Pancreas (tissue), 10 donors: ENCODE data around the gene PVALEF. TPM values are rescaled to one million over a fixed set of nuclear protein-coding genes. Genes with fewer than 3 reads are reported as not detected.
"Not testable (repeated sequence)": the region's sequence is repeated elsewhere in the genome, so short reads cannot be mapped to it uniquely, and the experiment has no call there.

Source experiments
- ATAC-seq, 4 donors: fragments of 200-7000 bp; cut with Tn5 transposase; one replicate each; pipeline versions ENCODE4 v1.8.0 to v1.9.1; 2020; ENCODE audit warnings: mild to moderate bottlenecking in 4 of 4, moderate library complexity in 4 of 4
- DNase-seq, 6 donors: peaks; one replicate each; pipeline ENCODE4 v3.0.0-alpha.2; 2020
- FAIRE-seq: peaks from 2 replicates; lab custom pipeline; 2012; peaks lifted over from hg19 to GRCh38; lab: Jason Lieb, UNC
- H3K27ac ChIP-seq, 4 donors: fragments of 200-600 bp; sonication (generic); 1 replicate in 3 of 4; 2 replicates in 1 of 4; pipeline versions ENCODE4 v1.5.0 to v1.8.0; 2020
- H3K27me3 ChIP-seq, 4 donors: fragments of 200-600 bp; one replicate each; pipeline ENCODE4 v1.8.0; 2021
- H3K36me3 ChIP-seq, 3 donors: fragments of 200-600 bp; sonication (generic) in 1 of 3; one replicate each; pipeline versions ENCODE4 v1.5.0 to v1.8.0; 2020 to 2021
- H3K4me1 ChIP-seq, 3 donors: fragments of 200-600 bp; one replicate each; pipeline ENCODE4 v1.8.0; 2021
- H3K4me3 ChIP-seq, 4 donors: fragments of 200-600 bp; sonication (generic) in 2 of 4; one replicate each; pipeline versions ENCODE4 v1.5.0 to v1.8.0; 2020 to 2021
- H3K9me3 ChIP-seq, 4 donors: fragments of 200-600 bp; one replicate each; pipeline ENCODE4 v1.8.0; 2021
- WGBS, 2 donors: extraction: QIAGEN DNeasy Blood & Tissue Kit; methylation state at CpG; one replicate each; pipeline ENCODE4 v1.1.7; 2013; 5-methylcytosine and 5-hydroxymethylcytosine counted together
- intact Hi-C, 3 donors: fragments of 100-400 bp; cut with DNase I; formaldehyde crosslinking; loops; one replicate each; pipeline versions ENCODE4 v1.11.1 to v1.14.2; 2022
- polyA plus RNA-seq, 2 donors: library from polyadenylated mRNA; stranded (reverse); fragments of 200-250 nt; gene quantifications; one replicate each; pipeline ENCODE4 v1.2.3, GENCODE V29; 2013
- total RNA-seq, 6 donors: library from RNA; stranded (reverse); fragmentation: NEBNext Ultra II Directional in 4 of 6; extraction: Animal tissue kit (Norgen Biotek cat#: 25700) in 4 of 6; gene quantifications; one replicate each; pipeline versions ENCODE4 v1.2.1 to v1.2.4, GENCODE V29; 2021 to 2023
- TF ChIP-seq, protein P1 (sequence below), 4 donors: fragments of 200-600 bp; sonication (generic) in 3 of 4; IDR thresholded peaks; one replicate each; pipeline versions ENCODE4 v1.5.0 to v1.8.0; 2021; ENCODE audit warnings: antibody characterized with exemption in 4 of 4
- donor health status: healthy with polysubstance abuse.
- donor health status: DM: no; HTN: no; CAD: no; lungs with moderate emphysema.
- donor health status: DM: no; HTN: no; CAD: no.
- donor health status: control.
- donor health status: control.
- donor health status: Bipolar disorder and iron deficiency.
- donor health status: DM: yes; HTN: yes; CAD: no.
- donor health status: DM: no; HTN: no; CAD: no.
- donor health status: DM: no; HTN: no; CAD: no.
- donor health status: DM: yes; HTN: yes; CAD: no.

PVALEF gene
- total and polyA plus RNA-seq, 8 donors, result 0.11 to 0.51 (median 0.17) TPM; not detected in 2

GRCh38 chr17:81222906-81223761 is 57.8 kb downstream of the PVALEF start, which contains the start of gene CEP131:
TSS of gene CEP131 (minus strand) at chr17:81222965. CDS start at chr17:81220056, 2,909 bp downstream.
- H3K9me3 ChIP-seq, result no peaks in the 10 kb centered on the region
- peaks cover 0 to 11% (median 7%) of the 10 kb centered on the region in 3 donors for H3K4me1 ChIP-seq
- peak within 1 kb of the TSS in 1 of 4 donors; percentile 12 for H3K27ac ChIP-seq
- no peaks in the 10 kb centered on the region for H3K36me3 ChIP-seq
- no peaks in the 10 kb centered on the region for H3K27me3 ChIP-seq
- 1% methylated on average over 68 to 79 of the region's 79 CpGs for WGBS, 2 donors
- FAIRE-seq, result no peak
- TF ChIP-seq, protein P1, sequence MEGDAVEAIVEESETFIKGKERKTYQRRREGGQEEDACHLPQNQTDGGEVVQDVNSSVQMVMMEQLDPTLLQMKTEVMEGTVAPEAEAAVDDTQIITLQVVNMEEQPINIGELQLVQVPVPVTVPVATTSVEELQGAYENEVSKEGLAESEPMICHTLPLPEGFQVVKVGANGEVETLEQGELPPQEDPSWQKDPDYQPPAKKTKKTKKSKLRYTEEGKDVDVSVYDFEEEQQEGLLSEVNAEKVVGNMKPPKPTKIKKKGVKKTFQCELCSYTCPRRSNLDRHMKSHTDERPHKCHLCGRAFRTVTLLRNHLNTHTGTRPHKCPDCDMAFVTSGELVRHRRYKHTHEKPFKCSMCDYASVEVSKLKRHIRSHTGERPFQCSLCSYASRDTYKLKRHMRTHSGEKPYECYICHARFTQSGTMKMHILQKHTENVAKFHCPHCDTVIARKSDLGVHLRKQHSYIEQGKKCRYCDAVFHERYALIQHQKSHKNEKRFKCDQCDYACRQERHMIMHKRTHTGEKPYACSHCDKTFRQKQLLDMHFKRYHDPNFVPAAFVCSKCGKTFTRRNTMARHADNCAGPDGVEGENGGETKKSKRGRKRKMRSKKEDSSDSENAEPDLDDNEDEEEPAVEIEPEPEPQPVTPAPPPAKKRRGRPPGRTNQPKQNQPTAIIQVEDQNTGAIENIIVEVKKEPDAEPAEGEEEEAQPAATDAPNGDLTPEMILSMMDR (IDR thresholded peaks at IDR 0.05), result no peak
- H3K4me3 ChIP-seq, result peak within 1 kb of the TSS; percentile 54 to 90 (median 72)
- ATAC-seq, result peak; percentile 93 to 99 (median 96)
- intact Hi-C loops, result no loop called here
- peak; percentile 99 to 100 (median 100) for DNase-seq

DNA sequence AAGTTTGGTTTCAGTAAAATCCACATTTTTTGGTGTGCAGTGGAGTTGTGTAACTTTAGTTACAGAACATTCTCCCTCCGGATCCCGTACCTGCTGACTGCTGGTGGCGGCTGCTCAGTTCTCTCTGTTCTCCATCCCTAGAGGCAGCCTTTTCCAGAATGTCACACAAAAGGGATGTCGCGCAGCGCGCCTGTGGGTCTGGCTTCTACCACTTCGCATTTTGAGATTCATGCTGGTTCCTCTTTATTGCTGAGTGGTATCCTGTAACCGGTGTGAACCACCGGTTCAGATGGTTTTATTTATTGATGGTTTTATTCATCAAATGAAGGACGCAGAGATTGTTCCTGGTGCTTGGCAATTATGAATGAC is 58.4 kb downstream of the PVALEF start:
- H3K27ac ChIP-seq, result peak overlapping the region in 1 of 4 donors; percentile 12
- H3K9me3 ChIP-seq, result no peaks in the 10 kb centered on the region
- ATAC-seq (peak in 1 of 4 donors; percentile 3), FAIRE-seq (no peak), DNase-seq (peak in 1 of 6 donors; percentile 47)
- no peaks in the 10 kb centered on the region for H3K27me3 ChIP-seq
- H3K36me3 ChIP-seq, result no peaks in the 10 kb centered on the region
- TF ChIP-seq, protein P1 (IDR thresholded peaks at IDR 0.05), result no peak
- H3K4me1 ChIP-seq, result peaks cover 0 to 11% (median 7%) of the 10 kb centered on the region in 3 donors
- 21 to 29% methylated on average over 11 of the region's 11 CpGs for WGBS, 2 donors
- intact Hi-C loops, result no loop called here
- peak overlapping the region in 2 of 4 donors; percentile 13 to 38 for H3K4me3 ChIP-seq

- ATAC-seq, H3K27me3 ChIP-seq, H3K4me3 ChIP-seq, DNase-seq, FAIRE-seq, H3K9me3 ChIP-seq, H3K27ac ChIP-seq, H3K4me1 ChIP-seq, H3K36me3 ChIP-seq, intact Hi-C loops: not testable (repeated sequence)
- WGBS, 2 donors, result 64 to 78% methylated on average over 2 of the region's 2 CpGs
These were observed 62.3 kb downstream of the PVALEF start for GRCh38 chr17:81227630-81228029.

- peaks cover 0 to 3% (median 0%) of the 10 kb centered on the region in 3 donors for H3K4me1 ChIP-seq
- intact Hi-C loops, result no loop called here
- 81 to 85% methylated on average over 9 of the region's 9 CpGs for WGBS, 2 donors
- TF ChIP-seq, protein P1 (IDR thresholded peaks at IDR 0.05), result no peak
- H3K27ac ChIP-seq, result no peak overlapping the region
- H3K27me3 ChIP-seq, result no peaks in the 10 kb centered on the region
- FAIRE-seq (no peak), DNase-seq (peak in 2 of 6 donors; percentile 12 to 23), ATAC-seq (peak in 1 of 4 donors; percentile 49)
- peaks cover 0 to 8% (median 0%) of the 10 kb centered on the region in 3 donors for H3K36me3 ChIP-seq
- H3K4me3 ChIP-seq, result no peak overlapping the region
- H3K9me3 ChIP-seq, result no peaks in the 10 kb centered on the region
These were observed 63.1 kb downstream of the PVALEF start for GRCh38 chr17:81228420-81228819.

DNA sequence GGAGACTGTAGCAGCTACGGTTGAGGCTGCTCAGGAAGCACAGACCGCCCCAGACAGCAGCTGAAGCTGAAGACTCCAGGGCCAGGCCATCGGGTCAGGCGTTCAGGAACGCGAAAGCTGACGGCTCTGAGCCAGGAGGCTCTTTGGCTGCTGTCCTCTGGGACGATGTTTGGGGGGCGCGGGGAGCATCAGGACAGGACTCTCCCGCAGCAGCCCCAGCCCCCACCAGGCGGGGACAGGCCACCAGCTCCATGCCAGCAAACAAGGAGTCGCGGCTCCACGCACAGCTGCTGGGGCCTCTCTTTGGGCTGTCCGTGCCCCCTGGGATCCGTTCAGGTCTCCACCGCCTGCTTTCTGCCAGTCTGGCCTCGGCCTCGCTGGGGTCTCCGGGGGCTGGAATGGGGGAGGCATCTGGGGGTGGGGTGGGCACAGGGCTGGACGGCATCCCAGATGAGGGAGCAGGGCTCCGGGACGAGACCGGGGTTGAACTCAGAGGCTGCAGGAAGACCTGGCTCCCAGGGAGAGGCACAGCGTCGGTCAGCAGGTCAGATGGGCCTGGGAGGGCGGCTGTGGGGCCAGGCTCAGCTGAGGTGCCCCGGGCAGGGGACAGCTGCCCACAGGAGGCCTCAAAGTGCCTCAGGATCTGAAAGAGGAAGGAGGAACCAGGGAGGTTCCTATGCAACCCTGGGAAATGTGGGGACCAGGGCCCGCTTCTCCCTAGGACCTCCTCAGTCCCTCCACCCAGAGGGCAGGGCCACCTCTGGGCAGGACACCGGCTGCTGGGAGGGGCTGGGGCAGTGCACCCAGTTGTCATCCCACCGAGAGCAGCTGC is 63.7 kb downstream of the PVALEF start:
- FAIRE-seq (no peak), ATAC-seq (peak in 1 of 4 donors; percentile 10), DNase-seq (peak in 1 of 6 donors; percentile 72)
- intact Hi-C loops, result no loop called here
- H3K9me3 ChIP-seq, result no peaks in the 10 kb centered on the region
- H3K4me1 ChIP-seq, result no peaks in the 10 kb centered on the region
- H3K36me3 ChIP-seq, result peaks cover 0 to 8% (median 0%) of the 10 kb centered on the region in 3 donors
- TF ChIP-seq, protein P1 (IDR thresholded peaks at IDR 0.05), result no peak
- no peak overlapping the region for H3K4me3 ChIP-seq
- H3K27ac ChIP-seq, result no peak overlapping the region
- H3K27me3 ChIP-seq, result no peaks in the 10 kb centered on the region
- WGBS, 2 donors, result 90 to 93% methylated on average over 30 to 32 of the region's 32 CpGs
